Measurements from ENCODE around the gene SCT. TPM values are rescaled to one million over a fixed set of nuclear protein-coding genes. Genes with fewer than 3 reads are reported as not detected.
A peak's percentile ranks its signal among the peaks of the same experiment; 100 is the strongest.

The SCT gene
- total and polyA plus RNA-seq, 11 donors: 0.81 TPM; not detected in 10

GRCh38 chr11:616320-617198, 10.4 kb downstream of the SCT start:
- peak in 2 of 5 donors; percentile 58 to 77 for DNase-seq

DNA sequence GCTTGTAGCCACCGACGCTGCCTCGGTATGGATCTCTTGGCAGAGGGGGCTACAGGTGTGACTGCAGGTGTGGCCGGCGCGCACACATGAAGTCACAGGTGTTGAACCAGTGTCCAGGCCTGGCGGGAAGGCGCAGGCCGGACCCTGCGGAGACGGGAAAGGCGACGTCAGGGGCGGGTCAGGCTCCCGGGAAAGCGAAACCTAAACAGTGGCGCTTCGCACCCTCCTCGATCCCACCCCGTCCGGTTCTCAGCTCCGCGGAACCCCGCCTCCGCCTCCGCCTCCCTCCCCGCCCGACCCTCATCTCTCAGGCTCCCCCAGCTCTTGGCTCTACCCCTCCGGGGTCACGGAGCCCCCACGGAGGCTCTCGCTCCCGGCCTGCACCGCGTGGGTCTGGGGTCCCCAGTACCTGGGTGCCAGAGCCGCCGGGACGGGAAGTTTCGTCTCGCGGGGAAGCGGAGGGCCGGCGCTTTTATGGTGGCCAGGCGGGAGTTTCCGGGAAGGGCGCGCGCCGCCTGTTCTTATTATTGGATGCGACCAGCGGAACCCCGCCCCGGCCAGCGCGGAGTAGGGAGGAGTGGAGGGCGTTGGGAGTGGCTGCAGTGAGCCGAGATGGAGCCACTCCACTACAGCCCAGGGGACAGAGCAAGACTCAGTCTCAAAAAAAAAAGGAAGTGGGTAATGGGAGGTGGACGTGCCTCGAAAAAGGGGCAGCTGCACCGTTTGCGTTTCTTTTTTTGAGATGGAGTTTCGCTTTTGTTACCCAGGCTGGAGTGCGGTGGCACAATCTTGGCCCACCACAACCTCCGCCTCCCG, 11.3 kb downstream of the SCT start, which contains the start of gene IRF7:
IRF7 (minus strand) TSS at position 447 of the 816 bp plus-strand sequence. CDS start 586 bp downstream, outside the sequence.
- H3K4me3 ChIP-seq: peak within 1 kb of the TSS; percentile 25 to 90 (median 70)
- no peaks in the 10 kb centered on the region for H3K9me3 ChIP-seq
- H3K27ac ChIP-seq: peak within 1 kb of the TSS; percentile 76 to 99 (median 92)
- H3K27me3 ChIP-seq: no peaks in the 10 kb centered on the region
- peaks cover 0 to 44% (median 26%) of the 10 kb centered on the region in 9 donors for H3K36me3 ChIP-seq
- intact Hi-C loops (cut with DNase I): loop anchor here in 2 of 10 donors (2.0 to 5.0 kb wide), 2 partner anchors 38 to 47 kb away; partner anchors contain the start of gene PHRF1 (in 1 of the 2)
- ATAC-seq (peak; percentile 86 to 94 (median 92)), DNase-seq (peak; percentile 96 to 98 (median 97))
- TF ChIP-seq CTCF (IDR thresholded peaks at IDR 0.05) (no peak), POLR2A (IDR thresholded peaks at IDR 0.05) (peak in 1 of 2 donors; percentile 93)
- WGBS, 4 donors: 5 to 7% (median 7%) methylated on average over 46 to 66 of the region's 66 CpGs
- H3K4me1 ChIP-seq: peaks cover 8 to 38% (median 22%) of the 10 kb centered on the region in 12 donors

More at GRCh38 chr11:616320-617198, 10.4 kb downstream of the SCT start:
- no peaks in the 10 kb centered on the region for H3K9me3 ChIP-seq
- intact Hi-C loops (cut with DNase I): loop anchor here in 1 of 10 donors (5.0 kb wide), 1 partner anchor 39 kb away; the partner anchor contains the start of gene PHRF1
- 84 to 89% (median 87%) methylated on average over 34 to 39 of the region's 39 CpGs for WGBS, 4 donors
- TF ChIP-seq POLR2A (IDR thresholded peaks at IDR 0.05) (no peak), CTCF (IDR thresholded peaks at IDR 0.05) (no peak)
- no peaks in the 10 kb centered on the region for H3K27me3 ChIP-seq
- peak overlapping the region; percentile 76 to 99 (median 92) for H3K27ac ChIP-seq
- H3K4me1 ChIP-seq: peaks cover 8 to 38% (median 22%) of the 10 kb centered on the region in 12 donors
- H3K36me3 ChIP-seq: peaks cover 0 to 35% (median 18%) of the 10 kb centered on the region in 9 donors
- peak overlapping the region; percentile 25 to 90 (median 70) for H3K4me3 ChIP-seq
- ATAC-seq: no peak

DNA sequence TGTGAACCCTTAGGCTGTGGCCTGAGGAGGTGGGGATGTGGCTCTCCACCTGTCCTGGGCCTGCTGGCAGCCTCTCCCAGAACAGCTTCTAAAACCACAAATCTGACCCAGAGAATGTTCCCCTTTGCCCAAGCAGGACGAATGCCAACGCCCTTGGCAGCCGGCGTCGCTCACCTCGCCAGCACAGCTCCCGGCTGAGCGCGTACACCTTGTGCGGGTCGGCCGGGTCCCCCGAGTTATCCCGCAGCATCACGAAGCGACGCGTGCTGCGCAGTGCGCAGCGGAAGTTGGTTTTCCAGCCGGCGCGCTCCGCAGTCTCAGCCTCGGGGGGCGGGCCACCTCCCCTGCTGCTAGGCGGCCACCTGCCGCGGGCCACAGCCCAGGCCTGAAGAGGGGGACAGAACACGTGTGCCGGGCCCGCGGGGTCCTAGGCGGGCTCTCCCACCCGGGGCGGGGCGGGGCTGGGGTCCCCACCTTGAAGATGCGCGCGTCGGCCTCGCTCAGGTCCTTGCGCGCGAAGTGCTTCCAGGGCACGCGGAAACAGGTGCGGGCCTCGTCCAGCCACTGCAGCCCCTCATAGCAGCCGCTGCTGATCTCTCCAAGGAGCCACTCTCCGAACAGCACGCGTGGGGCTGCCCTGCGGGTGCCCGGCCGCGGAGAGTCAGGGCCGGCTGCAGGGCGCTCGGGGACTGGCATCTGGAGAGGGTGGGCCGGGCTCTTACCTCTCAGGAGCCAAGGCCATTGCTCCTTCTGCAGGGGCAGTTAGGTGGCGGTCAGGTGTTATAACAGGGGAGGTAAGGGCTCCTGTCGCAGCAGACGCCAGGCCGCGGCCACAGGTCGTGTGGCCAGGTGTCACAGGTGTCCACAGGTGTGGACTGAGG, 12.1 kb downstream of the SCT start:
- peaks cover 8 to 38% (median 22%) of the 10 kb centered on the region in 12 donors for H3K4me1 ChIP-seq
- no peaks in the 10 kb centered on the region for H3K27me3 ChIP-seq
- H3K9me3 ChIP-seq: no peaks in the 10 kb centered on the region
- peak in 2 of 5 donors; percentile 58 to 74 for DNase-seq
- 48 to 64% (median 51%) methylated on average over 38 to 68 of the region's 68 CpGs for WGBS, 4 donors
- ATAC-seq: peak in 3 of 4 donors; percentile 0 to 10 (median 3)
- intact Hi-C loops (cut with DNase I): loop anchor here in 3 of 10 donors (2.0 to 5.0 kb wide), 3 partner anchors 38 to 77 kb away; partner anchors contain the start of gene PHRF1 (in 2 of the 3)
- peak overlapping the region; percentile 25 to 90 (median 70) for H3K4me3 ChIP-seq
- H3K36me3 ChIP-seq: peaks cover 0 to 52% (median 35%) of the 10 kb centered on the region in 9 donors
- TF ChIP-seq POLR2A (IDR thresholded peaks at IDR 0.05): no peak
- no peak for TF ChIP-seq CTCF (IDR thresholded peaks at IDR 0.05)
- peak overlapping the region; percentile 76 to 99 (median 92) for H3K27ac ChIP-seq
